Measurements from ENCODE around the gene MARCO.

DNA sequence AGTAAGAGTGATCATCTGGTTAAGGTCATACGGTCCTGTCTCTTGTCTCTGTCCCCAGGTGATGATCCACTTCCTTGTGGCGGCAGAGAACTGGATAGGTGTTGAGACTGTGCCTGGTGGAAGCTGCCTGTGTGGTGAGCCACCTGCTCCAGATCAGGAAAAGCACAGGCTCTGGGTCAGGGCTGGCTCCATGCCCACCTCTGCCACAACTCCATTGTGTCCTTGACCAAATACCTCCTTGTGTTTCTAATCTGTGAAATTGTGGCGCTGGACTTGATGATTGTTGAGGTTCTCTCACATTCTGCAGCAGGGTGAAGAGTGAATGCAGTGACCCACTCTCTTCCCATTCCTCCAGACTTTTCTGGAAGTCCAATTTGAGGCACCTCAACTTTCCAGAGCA lies 48.9 kb upstream of the MARCO start:
- TF ChIP-seq, protein P1, sequence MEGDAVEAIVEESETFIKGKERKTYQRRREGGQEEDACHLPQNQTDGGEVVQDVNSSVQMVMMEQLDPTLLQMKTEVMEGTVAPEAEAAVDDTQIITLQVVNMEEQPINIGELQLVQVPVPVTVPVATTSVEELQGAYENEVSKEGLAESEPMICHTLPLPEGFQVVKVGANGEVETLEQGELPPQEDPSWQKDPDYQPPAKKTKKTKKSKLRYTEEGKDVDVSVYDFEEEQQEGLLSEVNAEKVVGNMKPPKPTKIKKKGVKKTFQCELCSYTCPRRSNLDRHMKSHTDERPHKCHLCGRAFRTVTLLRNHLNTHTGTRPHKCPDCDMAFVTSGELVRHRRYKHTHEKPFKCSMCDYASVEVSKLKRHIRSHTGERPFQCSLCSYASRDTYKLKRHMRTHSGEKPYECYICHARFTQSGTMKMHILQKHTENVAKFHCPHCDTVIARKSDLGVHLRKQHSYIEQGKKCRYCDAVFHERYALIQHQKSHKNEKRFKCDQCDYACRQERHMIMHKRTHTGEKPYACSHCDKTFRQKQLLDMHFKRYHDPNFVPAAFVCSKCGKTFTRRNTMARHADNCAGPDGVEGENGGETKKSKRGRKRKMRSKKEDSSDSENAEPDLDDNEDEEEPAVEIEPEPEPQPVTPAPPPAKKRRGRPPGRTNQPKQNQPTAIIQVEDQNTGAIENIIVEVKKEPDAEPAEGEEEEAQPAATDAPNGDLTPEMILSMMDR (IDR thresholded peaks at IDR 0.05): no peak
- no peak for TF ChIP-seq POLR2A (IDR thresholded peaks at IDR 0.05)

Data from lower leg skin (tissue), 3 donors.